22Rv1 (cell line): ENCODE results near the gene NEUROD2.

Source experiments
- CTCF ChIP-seq: fragments of 450-650 bp; IDR thresholded peaks from 2 replicates; pipeline ENCODE4 v1.5.1; 2017; ENCODE audit warnings: mild to moderate bottlenecking
- ZFX ChIP-seq: fragments of 450-650 bp; IDR thresholded peaks from 2 replicates; pipeline ENCODE4 v1.6.1; 2017; ENCODE audit warnings: antibody characterized with exemption, borderline replicate concordance

DNA sequence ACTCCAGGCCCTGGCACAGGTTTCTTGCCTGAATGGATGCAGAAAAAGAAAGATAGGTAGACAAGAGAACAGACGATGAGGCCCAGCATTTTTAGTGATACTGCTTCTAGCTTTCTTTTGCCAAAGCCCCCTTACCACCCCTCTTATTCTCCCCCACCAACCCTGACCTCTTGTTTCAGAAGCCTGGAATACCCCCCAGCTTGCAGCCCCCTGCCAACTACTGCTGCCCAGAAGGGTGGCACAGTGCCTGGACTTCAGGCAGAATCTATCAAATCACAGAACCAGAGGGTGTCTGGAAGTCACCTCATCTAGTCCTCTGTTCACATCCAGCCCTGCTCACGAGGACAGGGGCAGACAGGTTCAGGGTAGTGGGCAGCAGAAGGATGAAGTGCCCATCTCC, 35.6 kb downstream of the NEUROD2 start:
- no peak for TF ChIP-seq CTCF
- no peak for TF ChIP-seq ZFX
